A549 (cell line): ENCODE results near the gene NHLH1. TPM values are rescaled to one million over a fixed set of nuclear protein-coding genes. Genes with fewer than 3 reads are reported as not detected.

Experiments used
- ATAC-seq, 2 experiments: fragments of 200-7000 bp in 1 of 2; fragments of >200 bp in 1 of 2; cut with Nextera tagmentation in 1 of 2; cut with Tn5 transposase in 1 of 2; 3 replicates each; pipeline versions ENCODE4 v1.8.0 to v1.9.1; 2018 to 2020; ENCODE audit warnings: mild to moderate bottlenecking in 1 of 2, moderate library complexity in 1 of 2
- CTCF ChIA-PET: fragments of 300-600 bp; sonication (Branson Sonifier 250); formaldehyde crosslinking; extraction: SDS; loops from one replicate; lab custom pipeline; 2021; ENCODE audit warnings: antibody characterized with exemption, inconsistent platforms; lab: Yijun Ruan, JAX
- POLR2A ChIA-PET: fragments of 350-600 bp; formaldehyde crosslinking; extraction: SDS; loops from one replicate; lab custom pipeline; 2021; ENCODE audit warnings: antibody characterized with exemption, inconsistent platforms; lab: Yijun Ruan, JAX
- DNase-seq, 2 experiments: peaks; one replicate each; pipeline versions ENCODE4 v3.0.0 to v3.0.0-alpha.2; 2011 to 2016; ENCODE audit warnings: low read depth in 1 of 2, low spot score in 1 of 2
- FAIRE-seq: peaks from 2 replicates; lab custom pipeline; 2011; peaks lifted over from hg19 to GRCh38; lab: Jason Lieb, UNC
- H3K27ac ChIP-seq, 2 experiments: fragments of >200 bp; sonication (Bioruptor Twin); formaldehyde crosslinking; 3 replicates each; pipeline ENCODE4 v1.5.1; 2016 to 2017
- H3K4me1 ChIP-seq: fragments of >200 bp; sonication (Bioruptor Twin); formaldehyde crosslinking; 3 replicates; pipeline ENCODE4 v1.6.1; 2016
- H3K4me2 ChIP-seq: fragments of >200 bp; sonication (Bioruptor Twin); formaldehyde crosslinking; 3 replicates; pipeline ENCODE4 v1.6.1; 2016
- H3K4me3 ChIP-seq: fragments of >200 bp; sonication (Bioruptor Twin); formaldehyde crosslinking; 3 replicates; pipeline ENCODE4 v1.5.1; 2016
- H3K9me3 ChIP-seq: fragments of >200 bp; sonication (Bioruptor Twin); formaldehyde crosslinking; 3 replicates; pipeline ENCODE4 v1.6.1; 2016
- CEBPB ChIP-seq, 2 experiments: fragments of >200 bp in 1 of 2; sonication (Bioruptor Twin) in 1 of 2; formaldehyde crosslinking in 1 of 2; IDR thresholded peaks; 2 replicates each; pipeline ENCODE4 v1.6.1; 2012 to 2016
- CTCF ChIP-seq: fragments of >200 bp; sonication (Bioruptor Twin); formaldehyde crosslinking; IDR thresholded peaks from 3 replicates; pipeline ENCODE4 v1.5.1; 2016
- E2F6 ChIP-seq: IDR thresholded peaks from 2 replicates; pipeline ENCODE4 v1.6.1; 2012; ENCODE audit warnings: low read depth, borderline replicate concordance
- EHMT2 ChIP-seq: fragments of 200-600 bp; sonication (generic); IDR thresholded peaks from 2 replicates; pipeline ENCODE4 v1.6.1; 2016; ENCODE audit warnings: antibody characterized with exemption, low read depth, mild to moderate bottlenecking, moderate library complexity
- HEYL ChIP-seq: fragments of 250-450 bp; sonication (Bioruptor Pico); IDR thresholded peaks from 2 replicates; pipeline ENCODE4 v1.8.0; 2021; ENCODE audit warnings: mild to moderate bottlenecking, moderate library complexity
- MAFK ChIP-seq: fragments of 450-650 bp; IDR thresholded peaks from 2 replicates; pipeline ENCODE4 v1.6.1; 2014; ENCODE audit not compliant: partially characterized antibody
- MAZ ChIP-seq: fragments of 150-350 bp; IDR thresholded peaks from 2 replicates; pipeline ENCODE4 v1.6.1; 2014; ENCODE audit warnings: antibody characterized with exemption, low read depth, low read length, borderline replicate concordance
- NFE2L2 ChIP-seq: fragments of 150-350 bp; conservative IDR thresholded peaks from 2 replicates; pipeline ENCODE4 v1.6.1; 2014; ENCODE audit warnings: low read length
- RCOR1 ChIP-seq: fragments of 150-350 bp; IDR thresholded peaks from 2 replicates; pipeline ENCODE4 v1.6.1; 2014; ENCODE audit warnings: antibody characterized with exemption, low read length, low read depth
- REST ChIP-seq: fragments of 200-600 bp; sonication (generic); IDR thresholded peaks from 2 replicates; pipeline ENCODE4 v1.6.1; 2016; ENCODE audit warnings: antibody characterized with exemption, mild to moderate bottlenecking, moderate library complexity
- RFX5 ChIP-seq: fragments of 450-650 bp; IDR thresholded peaks from 2 replicates; pipeline ENCODE4 v1.7.1; 2014; ENCODE audit warnings: antibody characterized with exemption, mild to moderate bottlenecking, moderate library complexity
- TFCP2L1 ChIP-seq: fragments of 250-450 bp; sonication (Bioruptor Pico); IDR thresholded peaks from 2 replicates; pipeline ENCODE4 v1.5.0; 2021; ENCODE audit warnings: mild to moderate bottlenecking
- ZNF302 ChIP-seq: fragments of 250-450 bp; sonication (Bioruptor Pico); IDR thresholded peaks from 2 replicates; pipeline ENCODE4 v1.9.0; 2021; ENCODE audit warnings: inconsistent platforms, mild to moderate bottlenecking, moderate library complexity
- WGBS: methylation state at CpG from one replicate; pipeline ENCODE4 v1.1.6; 2017; ENCODE audit errors: missing lambda C conversion rate; 5-methylcytosine and 5-hydroxymethylcytosine counted together
- polyA plus RNA-seq, 4 experiments: library from polyadenylated mRNA; depleted of rRNA in 3 of 4; stranded (reverse); fragments of >200 nt; fragmentation: RNase III in 1 of 4; extraction: RNeasy Plus Mini Kit Qiagen cat#74134 plus additional on column Dnase treatment in 1 of 4; gene quantifications; 2 replicates in 3 of 4; 3 replicates in 1 of 4; pipeline ENCODE4 v1.2.3, GENCODE V29; 2011 to 2017

NHLH1 gene
- polyA plus RNA-seq, 2 of the 4 experiments (the other 2 are of a cell fraction): 0.34 to 0.63 TPM

GRCh38 chr1:160419150-160419837 is 52.4 kb downstream of the NHLH1 start:
- Histone ChIP-seq H3K4me2 (no peak overlapping the region), H3K4me1 (no peaks in the 10 kb centered on the region)
- CTCF ChIA-PET: interaction anchor here (0.6 to 1.9 kb wide), 7 partner anchors 9 to 334 kb away, joined by 3 to 6 read pairs (median 3); no protein-coding TSS in a partner anchor
- TF ChIP-seq RCOR1 (no peak), CTCF (no peak), ZNF302 (CRISPR knock-in tag) (no peak), TFCP2L1 (CRISPR knock-in tag) (no peak)
- TF ChIP-seq, all 56 proteins: peak for 0
- FAIRE-seq (no peak), ATAC-seq (no peak), DNase-seq (no peak)
- POLR2A ChIA-PET: no interaction called here
- Histone ChIP-seq H3K4me3 (no peak overlapping the region), H3K27ac (no peak overlapping the region), H3K9me3 (no peaks in the 10 kb centered on the region)
- 88% methylated on average over 31 of the region's 34 CpGs for WGBS

GRCh38 chr1:160419838-160420169 is 52.9 kb downstream of the NHLH1 start:
- DNase-seq: no peak
- 37% methylated on average over 4 of the region's 4 CpGs for WGBS
- ChIA-PET CTCF (interaction anchor here (0.6 to 1.9 kb wide), 4 partner anchors 9 to 227 kb away, joined by 3 to 6 read pairs (median 4); no protein-coding TSS in a partner anchor), POLR2A (no interaction called here)
- no peak overlapping the region for H3K4me3 ChIP-seq
- FAIRE-seq: no peak
- no peaks in the 10 kb centered on the region for H3K9me3 ChIP-seq
- no peak overlapping the region for H3K27ac ChIP-seq
- H3K4me2 ChIP-seq: no peak overlapping the region
- H3K4me1 ChIP-seq: no peaks in the 10 kb centered on the region
- TF ChIP-seq CEBPB (IDR thresholded peaks at IDR 0.05) (no peak), HEYL (CRISPR knock-in tag) (no peak), MAZ (no peak), CTCF (no peak), REST (no peak), MAFK (no peak), E2F6 (no peak), NFE2L2 (no peak), EHMT2 (no peak), RFX5 (no peak)
- ATAC-seq: no peak
